CD4-positive, alpha-beta T cell (primary cell): Measurements from ENCODE around the gene OST4. TPM values are rescaled to one million over a fixed set of nuclear protein-coding genes. Genes with fewer than 3 reads are reported as not detected.

Experiments
- ATAC-seq: fragments of 200-7000 bp; cut with Tn5 transposase; one replicate; pipeline ENCODE4 v1.10.0; 2022; ENCODE audit warnings: mild to moderate bottlenecking; ENCODE audit not compliant: poor library complexity
- CTCF ChIA-PET: fragments of 350-600 bp; sonication (Branson Sonifier 250); formaldehyde crosslinking; loops from one replicate; lab custom pipeline; 2021; ENCODE audit warnings: antibody characterized with exemption, inconsistent platforms; lab: Charles Lee
- POLR2A ChIA-PET: fragments of 350-600 bp; sonication (Branson Sonifier 250); formaldehyde crosslinking; loops from one replicate; lab custom pipeline; 2021; ENCODE audit warnings: antibody characterized with exemption, inconsistent platforms; lab: Charles Lee
- DNase-seq, 14 experiments: peaks; one replicate each; pipeline ENCODE4 v3.0.0-alpha.2; 2013 to 2020; ENCODE audit warnings: mixed read lengths in 2 of 14
- H3K27ac ChIP-seq, 2 donors: one replicate each; pipeline versions ENCODE4 v1.5.1 to v1.7.0; 2013; ENCODE audit warnings: low read length in 2 of 2, low read depth in 1 of 2, mild to moderate bottlenecking in 1 of 2
- H3K27me3 ChIP-seq, 2 experiments: 1 replicate in 1 of 2; 2 replicates in 1 of 2; pipeline versions ENCODE4 v1.6.1 to v1.7.0; 2013; ENCODE audit warnings: low read length in 2 of 2, control low read depth in 1 of 2, mild to moderate bottlenecking in 1 of 2, moderate library complexity in 1 of 2; ENCODE audit not compliant: insufficient read depth in 2 of 2, control insufficient read depth in 1 of 2
- H3K36me3 ChIP-seq: one replicate; pipeline ENCODE4 v1.6.1; 2013; ENCODE audit warnings: low read length, control low read depth; ENCODE audit not compliant: insufficient read depth
- H3K4me1 ChIP-seq: one replicate; pipeline ENCODE4 v1.6.1; 2013; ENCODE audit warnings: low read length, control low read depth; ENCODE audit not compliant: insufficient read depth
- H3K4me3 ChIP-seq: one replicate; pipeline ENCODE4 v1.5.1; 2013; ENCODE audit warnings: mild to moderate bottlenecking, low read length, moderate library complexity
- H3K9me3 ChIP-seq, 2 experiments: 1 replicate in 1 of 2; 2 replicates in 1 of 2; pipeline versions ENCODE4 v1.6.1 to v1.7.0; 2013; ENCODE audit warnings: low read length in 2 of 2, mild to moderate bottlenecking in 2 of 2, control low read depth in 1 of 2, moderate library complexity in 1 of 2; ENCODE audit not compliant: control insufficient read depth in 1 of 2, insufficient read depth in 1 of 2
- H3K27ac Mint-ChIP-seq: one replicate; pipeline ENCODE4 v1.8.0; 2020; ENCODE audit warnings: mixed read lengths
- H3K27me3 Mint-ChIP-seq: one replicate; pipeline ENCODE4 v1.8.0; 2021; ENCODE audit warnings: mixed read lengths
- H3K36me3 Mint-ChIP-seq: one replicate; pipeline ENCODE4 v1.8.0; 2021; ENCODE audit warnings: low read depth, mixed read lengths
- H3K4me1 Mint-ChIP-seq: one replicate; pipeline ENCODE4 v1.8.0; 2021; ENCODE audit warnings: low read depth, mixed read lengths
- H3K4me3 Mint-ChIP-seq: one replicate; pipeline ENCODE4 v1.8.0; 2020; ENCODE audit warnings: mild to moderate bottlenecking, mixed read lengths
- H3K9me3 Mint-ChIP-seq: one replicate; pipeline ENCODE4 v1.8.0; 2020; ENCODE audit warnings: mixed read lengths
- CTCF ChIP-seq: fragments of 200-600 bp; IDR thresholded peaks from one replicate; pipeline ENCODE4 v1.8.0; 2022; ENCODE audit warnings: antibody characterized with exemption, mild to moderate bottlenecking
- intact Hi-C, 2 experiments: fragments of 100-400 bp; cut with DNase I in 1 of 2; cut with micrococcal nuclease in 1 of 2; formaldehyde crosslinking; loops; one replicate each; pipeline versions ENCODE4 v1.15.1 to v1.9.0; 2023 to 2025; cut with DNase I, micrococcal nuclease
- total RNA-seq, 174 experiments: library from RNA in 2 of 174; stranded (reverse) in 2 of 174; gene quantifications; one replicate each; pipeline ENCODE4 v1.2.3 and lab custom pipeline; 2021 to 2026

OST4 gene
- total RNA-seq, 2 experiments from 2014 or later, result 232 to 254 TPM

GRCh38 chr2:27102329-27102728 is 30.9 kb upstream of the OST4 start:
- Histone ChIP-seq H3K4me1 (no peaks in the 10 kb centered on the region), H3K27ac (no peak overlapping the region), H3K27me3 (no peaks in the 10 kb centered on the region), H3K36me3 (peaks cover 2% of the 10 kb centered on the region), H3K9me3 (no peaks in the 10 kb centered on the region), H3K4me3 (no peak overlapping the region)
- ChIA-PET CTCF (no interaction called here), POLR2A (no interaction called here)
- ATAC-seq (no peak), DNase-seq (no peak)
- H3K4me3 Mint-ChIP-seq, result no peak overlapping the region
- intact Hi-C loops, result loop anchor here in 1 of 2 experiments (5.0 kb wide), 1 partner anchor 80 kb away; no protein-coding TSS in a partner anchor
- H3K9me3 Mint-ChIP-seq, result no peaks in the 10 kb centered on the region
- no peak for TF ChIP-seq CTCF
- peaks cover 10% of the 10 kb centered on the region for H3K27me3 Mint-ChIP-seq
- H3K27ac Mint-ChIP-seq, result no peak overlapping the region
- H3K36me3 Mint-ChIP-seq, result peaks cover 7% of the 10 kb centered on the region
- H3K4me1 Mint-ChIP-seq, result no peaks in the 10 kb centered on the region

GRCh38 chr2:27100036-27100435 is 28.6 kb upstream of the OST4 start:
- DNase-seq (no peak), ATAC-seq (no peak)
- Histone ChIP-seq H3K27ac (no peak overlapping the region), H3K4me3 (no peak overlapping the region), H3K9me3 (no peaks in the 10 kb centered on the region), H3K36me3 (peaks cover 2% of the 10 kb centered on the region), H3K4me1 (peaks cover 9% of the 10 kb centered on the region), H3K27me3 (no peaks in the 10 kb centered on the region)
- ChIA-PET POLR2A (no interaction called here), CTCF (interaction anchor here (1.7 to 1.8 kb wide), 2 partner anchors 180 to 203 kb away, joined by 4 to 9 read pairs; no protein-coding TSS in a partner anchor)
- Mint-ChIP-seq H3K36me3 (peaks cover 7% of the 10 kb centered on the region), H3K27ac (no peak overlapping the region), H3K4me1 (peaks cover 11% of the 10 kb centered on the region), H3K4me3 (no peak overlapping the region), H3K9me3 (no peaks in the 10 kb centered on the region), H3K27me3 (no peaks in the 10 kb centered on the region)
- intact Hi-C loops, result loop anchor here in 1 of 2 experiments (5.0 kb wide), 1 partner anchor 82 kb away; no protein-coding TSS in a partner anchor
- TF ChIP-seq CTCF, result no peak

- intact Hi-C loops, result loop anchor here in 1 of 2 experiments (1.0 to 5.0 kb wide), 3 partner anchors 92 to 583 kb away; no protein-coding TSS in a partner anchor
- DNase-seq, result no peak
- Histone ChIP-seq H3K36me3 (peaks cover 2% of the 10 kb centered on the region), H3K9me3 (no peaks in the 10 kb centered on the region), H3K27me3 (no peaks in the 10 kb centered on the region), H3K4me3 (no peak overlapping the region), H3K27ac (no peak overlapping the region), H3K4me1 (peaks cover 9% of the 10 kb centered on the region)
- Mint-ChIP-seq H3K27me3 (no peaks in the 10 kb centered on the region), H3K36me3 (peaks cover 7% of the 10 kb centered on the region), H3K4me3 (no peak overlapping the region), H3K4me1 (peaks cover 11% of the 10 kb centered on the region), H3K9me3 (no peaks in the 10 kb centered on the region), H3K27ac (no peak overlapping the region)
- no peak for TF ChIP-seq CTCF
- POLR2A ChIA-PET, result no interaction called here
- no peak for ATAC-seq
- CTCF ChIA-PET, result interaction anchor here (0.8 to 1.8 kb wide), 3 partner anchors 92 to 204 kb away, joined by 3 to 9 read pairs (median 4); no protein-coding TSS in a partner anchor
Measured at GRCh38 chr2:27099334-27099955, 28.0 kb upstream of the OST4 start.
